ENCODE measurements around the gene ARRB2. TPM values are rescaled to one million over a fixed set of nuclear protein-coding genes. Genes with fewer than 3 reads are reported as not detected.
A peak's percentile ranks its signal among the peaks of the same experiment; 100 is the strongest.

Gene ARRB2
- total and polyA plus RNA-seq, 2 of the 13 experiments (the other 11 are each of a cell fraction or from before 2014, with no cell fraction given): 21.5 to 49.2 TPM

DNA sequence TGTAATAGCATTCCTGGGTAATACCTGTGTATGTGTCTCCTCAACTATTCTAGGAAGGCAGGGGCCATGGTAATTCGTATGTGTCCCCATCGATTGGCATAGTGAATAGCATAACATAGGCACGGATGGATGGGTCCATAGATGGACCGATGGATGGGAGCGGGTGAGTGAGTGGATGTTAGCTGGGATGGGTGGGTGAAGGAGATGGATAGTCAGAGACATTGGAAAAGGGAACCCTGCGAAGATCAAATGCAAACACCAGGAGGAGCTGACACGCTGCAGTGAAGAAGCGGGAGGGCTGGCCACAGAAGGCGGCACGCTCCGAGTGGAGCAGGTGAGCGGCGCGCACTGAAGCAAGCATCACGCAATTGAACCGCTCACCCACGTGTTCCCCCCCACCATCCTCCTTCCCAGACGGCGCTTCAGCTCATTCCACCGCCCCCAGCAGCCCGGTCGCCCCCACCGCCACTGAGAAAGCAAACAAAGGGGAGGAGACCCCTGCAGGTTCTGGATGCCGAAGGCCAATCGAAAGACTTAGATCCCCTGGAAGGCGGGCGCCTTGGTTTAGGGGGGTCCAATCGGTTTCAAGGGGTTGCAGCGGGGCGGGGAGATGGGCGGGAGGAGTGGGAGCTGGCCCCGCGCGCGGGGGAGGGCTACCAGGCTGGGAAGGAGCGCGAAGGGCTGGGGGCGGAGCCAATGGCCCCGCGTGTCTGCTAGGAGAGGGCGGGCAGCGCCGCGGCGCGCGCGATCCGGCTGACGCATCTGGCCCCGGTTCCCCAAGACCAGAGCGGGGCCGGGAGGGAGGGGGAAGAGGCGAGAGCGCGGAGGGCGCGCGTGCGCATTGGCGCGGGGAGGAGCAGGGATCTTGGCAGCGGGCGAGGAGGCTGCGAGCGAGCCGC, at the start of gene ARRB2 (continued):
- TF ChIP-seq, protein P1, sequence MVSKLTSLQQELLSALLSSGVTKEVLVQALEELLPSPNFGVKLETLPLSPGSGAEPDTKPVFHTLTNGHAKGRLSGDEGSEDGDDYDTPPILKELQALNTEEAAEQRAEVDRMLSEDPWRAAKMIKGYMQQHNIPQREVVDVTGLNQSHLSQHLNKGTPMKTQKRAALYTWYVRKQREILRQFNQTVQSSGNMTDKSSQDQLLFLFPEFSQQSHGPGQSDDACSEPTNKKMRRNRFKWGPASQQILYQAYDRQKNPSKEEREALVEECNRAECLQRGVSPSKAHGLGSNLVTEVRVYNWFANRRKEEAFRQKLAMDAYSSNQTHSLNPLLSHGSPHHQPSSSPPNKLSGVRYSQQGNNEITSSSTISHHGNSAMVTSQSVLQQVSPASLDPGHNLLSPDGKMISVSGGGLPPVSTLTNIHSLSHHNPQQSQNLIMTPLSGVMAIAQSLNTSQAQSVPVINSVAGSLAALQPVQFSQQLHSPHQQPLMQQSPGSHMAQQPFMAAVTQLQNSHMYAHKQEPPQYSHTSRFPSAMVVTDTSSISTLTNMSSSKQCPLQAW (CRISPR knock-in tag; IDR thresholded peaks at IDR 0.05): peak; percentile 55; the same call in 1 of the 2 replicates
- TF ChIP-seq, protein P2, sequence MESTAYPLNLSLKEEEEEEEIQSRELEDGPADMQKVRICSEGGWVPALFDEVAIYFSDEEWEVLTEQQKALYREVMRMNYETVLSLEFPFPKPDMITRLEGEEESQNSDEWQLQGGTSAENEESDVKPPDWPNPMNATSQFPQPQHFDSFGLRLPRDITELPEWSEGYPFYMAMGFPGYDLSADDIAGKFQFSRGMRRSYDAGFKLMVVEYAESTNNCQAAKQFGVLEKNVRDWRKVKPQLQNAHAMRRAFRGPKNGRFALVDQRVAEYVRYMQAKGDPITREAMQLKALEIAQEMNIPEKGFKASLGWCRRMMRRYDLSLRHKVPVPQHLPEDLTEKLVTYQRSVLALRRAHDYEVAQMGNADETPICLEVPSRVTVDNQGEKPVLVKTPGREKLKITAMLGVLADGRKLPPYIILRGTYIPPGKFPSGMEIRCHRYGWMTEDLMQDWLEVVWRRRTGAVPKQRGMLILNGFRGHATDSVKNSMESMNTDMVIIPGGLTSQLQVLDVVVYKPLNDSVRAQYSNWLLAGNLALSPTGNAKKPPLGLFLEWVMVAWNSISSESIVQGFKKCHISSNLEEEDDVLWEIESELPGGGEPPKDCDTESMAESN (CRISPR knock-in tag; conservative IDR thresholded peaks at IDR 0.05): 0 out of 2 replicates have a peak, but pooled peaks have one; percentile 27
- TF ChIP-seq RFX3 (CRISPR knock-in tag; IDR thresholded peaks at IDR 0.05) (no peak), GTF2F1 (IDR thresholded peaks at IDR 0.05; ENCODE audit: low read length) (no peak), RORA (CRISPR knock-in tag; IDR thresholded peaks at IDR 0.05) (no peak), HHEX (CRISPR knock-in tag; IDR thresholded peaks at IDR 0.05) (no peak), KLF16 (CRISPR knock-in tag; IDR thresholded peaks at IDR 0.05) (no peak; a peak in 1 of 4 replicates), ZNF737 (CRISPR knock-in tag; IDR thresholded peaks at IDR 0.05; ENCODE audit: borderline replicate concordance) (no peak), ZNF296 (CRISPR knock-in tag; conservative IDR thresholded peaks at IDR 0.05) (no peak), DPF2 (CRISPR knock-in tag; IDR thresholded peaks at IDR 0.05; ENCODE audit: borderline replicate concordance, low read depth) (no peak), ZNF557 (CRISPR knock-in tag; IDR thresholded peaks at IDR 0.05) (no peak), KLF6 (CRISPR knock-in tag; IDR thresholded peaks at IDR 0.05) (0 out of 2 replicates have a peak, but pooled peaks have one; percentile 19), KLF15 (CRISPR knock-in tag; IDR thresholded peaks at IDR 0.05; ENCODE audit: borderline replicate concordance) (no peak), HOXA3 (CRISPR knock-in tag; IDR thresholded peaks at IDR 0.05) (peak; percentile 19), ZFP36 (IDR thresholded peaks at IDR 0.05; ENCODE audit: borderline replicate concordance, low read depth, low read length, partially characterized antibody) (no peak), YEATS2 (CRISPR knock-in tag; IDR thresholded peaks at IDR 0.05; ENCODE audit: borderline replicate concordance) (no peak), SOX13 (IDR thresholded peaks at IDR 0.05) (no peak), SOX13 (CRISPR knock-in tag; conservative IDR thresholded peaks at IDR 0.05 in 1 of 2, IDR thresholded peaks at IDR 0.05 in 1 of 2) (no peak), HOXA5 (CRISPR knock-in tag; IDR thresholded peaks at IDR 0.05) (no peak)
- TF ChIP-seq, protein P3, sequence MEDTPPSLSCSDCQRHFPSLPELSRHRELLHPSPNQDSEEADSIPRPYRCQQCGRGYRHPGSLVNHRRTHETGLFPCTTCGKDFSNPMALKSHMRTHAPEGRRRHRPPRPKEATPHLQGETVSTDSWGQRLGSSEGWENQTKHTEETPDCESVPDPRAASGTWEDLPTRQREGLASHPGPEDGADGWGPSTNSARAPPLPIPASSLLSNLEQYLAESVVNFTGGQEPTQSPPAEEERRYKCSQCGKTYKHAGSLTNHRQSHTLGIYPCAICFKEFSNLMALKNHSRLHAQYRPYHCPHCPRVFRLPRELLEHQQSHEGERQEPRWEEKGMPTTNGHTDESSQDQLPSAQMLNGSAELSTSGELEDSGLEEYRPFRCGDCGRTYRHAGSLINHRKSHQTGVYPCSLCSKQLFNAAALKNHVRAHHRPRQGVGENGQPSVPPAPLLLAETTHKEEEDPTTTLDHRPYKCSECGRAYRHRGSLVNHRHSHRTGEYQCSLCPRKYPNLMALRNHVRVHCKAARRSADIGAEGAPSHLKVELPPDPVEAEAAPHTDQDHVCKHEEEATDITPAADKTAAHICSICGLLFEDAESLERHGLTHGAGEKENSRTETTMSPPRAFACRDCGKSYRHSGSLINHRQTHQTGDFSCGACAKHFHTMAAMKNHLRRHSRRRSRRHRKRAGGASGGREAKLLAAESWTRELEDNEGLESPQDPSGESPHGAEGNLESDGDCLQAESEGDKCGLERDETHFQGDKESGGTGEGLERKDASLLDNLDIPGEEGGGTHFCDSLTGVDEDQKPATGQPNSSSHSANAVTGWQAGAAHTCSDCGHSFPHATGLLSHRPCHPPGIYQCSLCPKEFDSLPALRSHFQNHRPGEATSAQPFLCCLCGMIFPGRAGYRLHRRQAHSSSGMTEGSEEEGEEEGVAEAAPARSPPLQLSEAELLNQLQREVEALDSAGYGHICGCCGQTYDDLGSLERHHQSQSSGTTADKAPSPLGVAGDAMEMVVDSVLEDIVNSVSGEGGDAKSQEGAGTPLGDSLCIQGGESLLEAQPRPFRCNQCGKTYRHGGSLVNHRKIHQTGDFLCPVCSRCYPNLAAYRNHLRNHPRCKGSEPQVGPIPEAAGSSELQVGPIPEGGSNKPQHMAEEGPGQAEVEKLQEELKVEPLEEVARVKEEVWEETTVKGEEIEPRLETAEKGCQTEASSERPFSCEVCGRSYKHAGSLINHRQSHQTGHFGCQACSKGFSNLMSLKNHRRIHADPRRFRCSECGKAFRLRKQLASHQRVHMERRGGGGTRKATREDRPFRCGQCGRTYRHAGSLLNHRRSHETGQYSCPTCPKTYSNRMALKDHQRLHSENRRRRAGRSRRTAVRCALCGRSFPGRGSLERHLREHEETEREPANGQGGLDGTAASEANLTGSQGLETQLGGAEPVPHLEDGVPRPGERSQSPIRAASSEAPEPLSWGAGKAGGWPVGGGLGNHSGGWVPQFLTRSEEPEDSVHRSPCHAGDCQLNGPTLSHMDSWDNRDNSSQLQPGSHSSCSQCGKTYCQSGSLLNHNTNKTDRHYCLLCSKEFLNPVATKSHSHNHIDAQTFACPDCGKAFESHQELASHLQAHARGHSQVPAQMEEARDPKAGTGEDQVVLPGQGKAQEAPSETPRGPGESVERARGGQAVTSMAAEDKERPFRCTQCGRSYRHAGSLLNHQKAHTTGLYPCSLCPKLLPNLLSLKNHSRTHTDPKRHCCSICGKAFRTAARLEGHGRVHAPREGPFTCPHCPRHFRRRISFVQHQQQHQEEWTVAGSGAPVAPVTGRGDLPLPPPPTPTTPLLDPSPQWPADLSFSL (CRISPR knock-in tag; IDR thresholded peaks at IDR 0.05): no peak

All from HepG2 (cell line).